HG03045 (cell line): ENCODE data around the gene FKBP7.
A peak's percentile ranks its signal among the peaks of the same experiment; 100 is the strongest.
"Not testable (repeated sequence)": the region's sequence is repeated elsewhere in the genome, so short reads cannot be mapped to it uniquely, and the experiment has no call there.

ENCODE experiments used
- ATAC-seq: cut with Tn5 transposase; IDR thresholded peaks from one replicate; pipeline ENCODE4 v1.9.1; 2021; ENCODE audit warnings: mild to moderate bottlenecking, moderate library complexity; ENCODE audit not compliant: unreplicated experiment

Gene FKBP7

GRCh38 chr2:178478439-178479274 is at the start of gene FKBP7:
TSS of gene FKBP7 (minus strand) at chr2:178478600. CDS start at chr2:178478499, 101 bp downstream.
- peak; percentile 44 for ATAC-seq

- no peak for ATAC-seq
Measured at GRCh38 chr2:178527592-178527991, 49.2 kb upstream of the FKBP7 start.

GRCh38 chr2:178526256-178526655 is 47.9 kb upstream of the FKBP7 start:
- ATAC-seq, result no peak

- ATAC-seq, result not testable (repeated sequence)
Measured at GRCh38 chr2:178525460-178525859, 47.1 kb upstream of the FKBP7 start.

GRCh38 chr2:178525010-178525409 is 46.6 kb upstream of the FKBP7 start:
- ATAC-seq, result not testable (repeated sequence)

GRCh38 chr2:178523596-178524134 is 45.3 kb upstream of the FKBP7 start:
- ATAC-seq, result peak; percentile 9

GRCh38 chr2:178522950-178523595 is 44.7 kb upstream of the FKBP7 start:
- ATAC-seq, result peak; percentile 98

- no peak for ATAC-seq
Measured at GRCh38 chr2:178521304-178522150, 43.1 kb upstream of the FKBP7 start.

GRCh38 chr2:178517496-178517895 is 39.1 kb upstream of the FKBP7 start:
- no peak for ATAC-seq

- no peak for ATAC-seq
Measured at GRCh38 chr2:178514664-178515063, 36.3 kb upstream of the FKBP7 start.

- ATAC-seq, result no peak
Measured at GRCh38 chr2:178513876-178514275, 35.5 kb upstream of the FKBP7 start.

- no peak for ATAC-seq
Measured at GRCh38 chr2:178512484-178512883, 34.1 kb upstream of the FKBP7 start.

GRCh38 chr2:178510384-178510783 is 32.0 kb upstream of the FKBP7 start:
- no peak for ATAC-seq

- no peak for ATAC-seq
Measured at GRCh38 chr2:178508646-178509045, 30.2 kb upstream of the FKBP7 start.

GRCh38 chr2:178506949-178507348 is 28.5 kb upstream of the FKBP7 start:
- ATAC-seq, result no peak

- no peak for ATAC-seq
Measured at GRCh38 chr2:178506524-178506923, 28.1 kb upstream of the FKBP7 start.

- no peak for ATAC-seq
Measured at GRCh38 chr2:178506101-178506500, 27.7 kb upstream of the FKBP7 start.

GRCh38 chr2:178502751-178503150 is 24.4 kb upstream of the FKBP7 start:
- no peak for ATAC-seq

- ATAC-seq, result no peak
Measured at GRCh38 chr2:178499640-178500039, 21.2 kb upstream of the FKBP7 start.

GRCh38 chr2:178498137-178498536 is 19.7 kb upstream of the FKBP7 start:
- ATAC-seq, result peak; percentile 50

- ATAC-seq, result no peak
Measured at GRCh38 chr2:178496049-178496448, 17.6 kb upstream of the FKBP7 start.
